Skeletal muscle cell (primary cell): Measurements from ENCODE around the gene DNAJC11.
"Not testable (repeated sequence)": the region's sequence is repeated elsewhere in the genome, so short reads cannot be mapped to it uniquely, and the experiment has no call there.

Source experiments
- DNase-seq: peaks from one replicate; pipeline ENCODE4 v3.0.0-alpha.2; 2010; ENCODE audit warnings: low read depth
- H3K4me3 ChIP-seq: 2 replicates; pipeline ENCODE4 v1.5.1; 2011; ENCODE audit warnings: low read depth, mild to moderate bottlenecking, control low read depth, low read length, moderate library complexity

DNAJC11 gene

GRCh38 chr1:6700853-6701436 lies 671 bp downstream of the DNAJC11 start:
- DNase-seq, result no peak
- H3K4me3 ChIP-seq, result peak overlapping the region; percentile 88

- DNase-seq, H3K4me3 ChIP-seq: not testable (repeated sequence)
These were observed 1.7 kb downstream of the DNAJC11 start for GRCh38 chr1:6699915-6700314.

- DNase-seq, result no peak
These were observed 5.7 kb downstream of the DNAJC11 start for GRCh38 chr1:6695868-6696267.

GRCh38 chr1:6694121-6694713 lies 7.4 kb downstream of the DNAJC11 start:
- DNase-seq, result no peak
- H3K4me3 ChIP-seq, result no peak overlapping the region

More at GRCh38 chr1:6695868-6696267, 5.7 kb downstream of the DNAJC11 start:
- no peak overlapping the region for H3K4me3 ChIP-seq

- no peak overlapping the region for H3K4me3 ChIP-seq
- no peak for DNase-seq
These were observed 8.7 kb downstream of the DNAJC11 start for GRCh38 chr1:6692956-6693355.

GRCh38 chr1:6691507-6691906 lies 10.1 kb downstream of the DNAJC11 start:
- no peak for DNase-seq
- H3K4me3 ChIP-seq, result no peak overlapping the region

- no peak for DNase-seq
- no peak overlapping the region for H3K4me3 ChIP-seq
These were observed 11.4 kb downstream of the DNAJC11 start for GRCh38 chr1:6690186-6690585.

- H3K4me3 ChIP-seq, result no peak overlapping the region
- DNase-seq, result no peak
These were observed 12.9 kb downstream of the DNAJC11 start for GRCh38 chr1:6688757-6689156.

GRCh38 chr1:6688001-6688400 lies 13.6 kb downstream of the DNAJC11 start:
- no peak overlapping the region for H3K4me3 ChIP-seq
- no peak for DNase-seq

- no peak for DNase-seq
- H3K4me3 ChIP-seq, result no peak overlapping the region
These were observed 15.3 kb downstream of the DNAJC11 start for GRCh38 chr1:6686294-6686693.

GRCh38 chr1:6685381-6685780 lies 16.2 kb downstream of the DNAJC11 start:
- H3K4me3 ChIP-seq, result no peak overlapping the region
- no peak for DNase-seq

GRCh38 chr1:6683434-6683833 lies 18.2 kb downstream of the DNAJC11 start:
- no peak for DNase-seq
- no peak overlapping the region for H3K4me3 ChIP-seq

GRCh38 chr1:6675941-6676340 lies 25.7 kb downstream of the DNAJC11 start:
- no peak overlapping the region for H3K4me3 ChIP-seq
- no peak for DNase-seq

GRCh38 chr1:6674771-6675170 lies 26.8 kb downstream of the DNAJC11 start:
- DNase-seq, result no peak
- H3K4me3 ChIP-seq, result no peak overlapping the region

- no peak overlapping the region for H3K4me3 ChIP-seq
- DNase-seq, result no peak
These were observed 27.7 kb downstream of the DNAJC11 start for GRCh38 chr1:6673816-6674398.

- H3K4me3 ChIP-seq, result no peak overlapping the region
These were observed 29.1 kb downstream of the DNAJC11 start for GRCh38 chr1:6672558-6672957.

GRCh38 chr1:6668503-6668902 lies 33.1 kb downstream of the DNAJC11 start:
- DNase-seq, result no peak
- H3K4me3 ChIP-seq, result no peak overlapping the region

More at GRCh38 chr1:6672558-6672957, 29.1 kb downstream of the DNAJC11 start:
- no peak for DNase-seq

- DNase-seq, result no peak
- H3K4me3 ChIP-seq, result no peak overlapping the region
These were observed 34.5 kb downstream of the DNAJC11 start for GRCh38 chr1:6667139-6667538.

GRCh38 chr1:6666696-6667095 lies 34.9 kb downstream of the DNAJC11 start:
- no peak for DNase-seq
- no peak overlapping the region for H3K4me3 ChIP-seq

GRCh38 chr1:6662468-6662867 lies 39.1 kb downstream of the DNAJC11 start:
- not testable (repeated sequence) for H3K4me3 ChIP-seq

GRCh38 chr1:6660415-6661049 lies 41.1 kb downstream of the DNAJC11 start:
- DNase-seq, result no peak
- no peak overlapping the region for H3K4me3 ChIP-seq

More at GRCh38 chr1:6662468-6662867, 39.1 kb downstream of the DNAJC11 start:
- DNase-seq, result not testable (repeated sequence)
